Small intestine (tissue), 16 donors: Measurements from ENCODE around the gene C3AR1. TPM values are rescaled to one million over a fixed set of nuclear protein-coding genes. Genes with fewer than 3 reads are reported as not detected.
"Not testable (repeated sequence)": the region's sequence is repeated elsewhere in the genome, so short reads cannot be mapped to it uniquely, and the experiment has no call there.

Source experiments
- DNase-seq, 2 donors: peaks; one replicate each; pipeline versions ENCODE4 v3.0.0 to v3.0.0-alpha.2; 2013
- FAIRE-seq: peaks from 2 replicates; lab custom pipeline; 2012; peaks lifted over from hg19 to GRCh38; lab: Jason Lieb, UNC
- H3K27ac ChIP-seq, 3 donors: one replicate each; pipeline ENCODE4 v1.5.1; 2013; ENCODE audit warnings: low read length in 2 of 3, mild to moderate bottlenecking in 2 of 3, control low read depth in 1 of 3, inconsistent platforms in 1 of 3, low read depth in 1 of 3, moderate library complexity in 1 of 3
- H3K27me3 ChIP-seq, 3 donors: one replicate each; pipeline ENCODE4 v1.6.1; 2013; ENCODE audit warnings: low read length in 3 of 3, inconsistent platforms in 1 of 3; ENCODE audit not compliant: control insufficient read depth in 3 of 3, insufficient read depth in 3 of 3
- H3K36me3 ChIP-seq, 3 donors: one replicate each; pipeline ENCODE4 v1.6.1; 2013; ENCODE audit warnings: low read length in 3 of 3, inconsistent platforms in 1 of 3, low read depth in 1 of 3, mild to moderate bottlenecking in 1 of 3, moderate library complexity in 1 of 3; ENCODE audit not compliant: control insufficient read depth in 3 of 3, insufficient read depth in 2 of 3
- H3K4me1 ChIP-seq, 3 donors: one replicate each; pipeline ENCODE4 v1.6.1; 2013; ENCODE audit warnings: low read length in 2 of 3, inconsistent platforms in 1 of 3, low read depth in 1 of 3, mild to moderate bottlenecking in 1 of 3, moderate library complexity in 1 of 3; ENCODE audit not compliant: control insufficient read depth in 3 of 3, insufficient read depth in 2 of 3
- H3K4me3 ChIP-seq, 3 donors: one replicate each; pipeline ENCODE4 v1.5.1; 2013; ENCODE audit warnings: low read length in 3 of 3, control low read depth in 1 of 3, inconsistent platforms in 1 of 3, low read depth in 1 of 3, mild to moderate bottlenecking in 1 of 3, moderate library complexity in 1 of 3
- H3K9me3 ChIP-seq, 2 donors: one replicate each; pipeline ENCODE4 v1.6.1; 2013; ENCODE audit warnings: low read depth in 1 of 2, low read length in 1 of 2; ENCODE audit not compliant: control insufficient read depth in 2 of 2, insufficient read depth in 1 of 2
- WGBS, 3 donors: extraction: QIAGEN DNeasy Blood & Tissue Kit; methylation state at CpG; one replicate each; pipeline ENCODE4 v1.1.7; 2013; 5-methylcytosine and 5-hydroxymethylcytosine counted together
- long read RNA-seq, 10 donors: transcript quantifications; one replicate each; lab custom pipeline, GENCODE V29; 2026
- polyA plus RNA-seq, 4 donors: library from polyadenylated mRNA; stranded (reverse) in 3 of 4; unstranded in 1 of 4; fragments of 200-250 nt in 3 of 4; fragments of 120-200 nt in 1 of 4; gene quantifications; one replicate each; pipeline versions ENCODE4 v1.2.1 to v1.2.3, GENCODE V29; 2013
- donor health status: healthy with polysubstance abuse.
- donor health status: control.
- donor health status: control.
- donor health status: Bipolar disorder and iron deficiency.
- donor health status: healthy.

C3AR1 gene
- polyA plus RNA-seq: 1 to 10 TPM; 2.7 to 7.5 (median 4.3) TPM
- long read RNA-seq, donor 1, partial matches to known transcripts: 0 of 4 reads
- long read RNA-seq, donor 1, other reads (novel, unspliced or antisense): 0 of 4 reads
- long read RNA-seq, donor 2: 0 reads
- long read RNA-seq, donor 3, partial matches to known transcripts: 0 of 3 reads
- long read RNA-seq, donor 3, other reads (novel, unspliced or antisense): 0 of 3 reads
- long read RNA-seq, donor 4: 0 reads
- long read RNA-seq, donor 5, partial matches to known transcripts: 0 of 1 reads
- long read RNA-seq, donor 5, other reads (novel, unspliced or antisense): 0 of 1 reads
- long read RNA-seq, donor 6, partial matches to known transcripts: 0 of 3 reads
- long read RNA-seq, donor 6, other reads (novel, unspliced or antisense): 0 of 3 reads
- long read RNA-seq, donor 7: 0 reads
- long read RNA-seq, donor 8: 0 reads
- long read RNA-seq, donor 9: 0 reads
- long read RNA-seq, donor 10, partial matches to known transcripts: 0 of 1 reads
- long read RNA-seq, donor 10, other reads (novel, unspliced or antisense): 0 of 1 reads

DNA sequence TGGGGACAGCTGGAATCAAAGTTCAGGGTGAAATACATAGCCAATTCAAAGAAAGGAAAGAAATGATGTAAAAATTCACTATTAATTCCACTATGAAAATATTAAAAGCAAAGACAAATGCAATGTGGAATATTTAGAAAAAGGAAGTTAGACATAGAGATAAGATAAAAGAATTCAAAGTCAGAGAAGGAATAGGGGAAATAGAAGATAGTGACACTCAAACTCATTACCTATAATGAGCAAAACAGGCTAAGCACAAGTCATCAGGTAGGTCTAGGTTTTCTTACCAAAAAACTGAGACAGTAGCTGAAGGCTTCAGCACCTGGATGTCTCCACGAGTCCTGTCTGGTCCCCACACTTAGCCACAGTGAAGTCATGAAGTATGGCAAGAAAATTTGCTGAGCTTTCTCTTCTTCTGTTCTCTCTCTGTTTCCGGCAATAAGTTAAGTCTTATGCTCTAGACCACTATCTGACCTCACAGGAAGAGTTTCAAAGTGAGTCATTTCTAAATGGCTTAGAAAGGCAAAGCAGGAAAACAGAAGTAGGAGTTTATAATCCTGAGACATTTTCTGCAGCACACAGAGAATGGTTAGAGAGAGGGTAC is at the start of gene C3AR1:
TSS of gene C3AR1 (minus strand) at position 369 of the 604 bp plus-strand sequence. CDS start 6,174 bp downstream, outside the sequence.
- peak within 1 kb of the TSS in 2 of 3 donors; percentile 32 to 78 for H3K27ac ChIP-seq
- no peaks in the 10 kb centered on the region for H3K4me1 ChIP-seq
- no peaks in the 10 kb centered on the region for H3K9me3 ChIP-seq
- FAIRE-seq (no peak), DNase-seq (peak; percentile 7 to 61)
- WGBS, 3 donors: 47 to 65% (median 61%) methylated on average over 2 of the region's 2 CpGs
- H3K27me3 ChIP-seq: no peaks in the 10 kb centered on the region
- H3K4me3 ChIP-seq: no peak within 1 kb of the TSS
- no peaks in the 10 kb centered on the region for H3K36me3 ChIP-seq

DNA sequence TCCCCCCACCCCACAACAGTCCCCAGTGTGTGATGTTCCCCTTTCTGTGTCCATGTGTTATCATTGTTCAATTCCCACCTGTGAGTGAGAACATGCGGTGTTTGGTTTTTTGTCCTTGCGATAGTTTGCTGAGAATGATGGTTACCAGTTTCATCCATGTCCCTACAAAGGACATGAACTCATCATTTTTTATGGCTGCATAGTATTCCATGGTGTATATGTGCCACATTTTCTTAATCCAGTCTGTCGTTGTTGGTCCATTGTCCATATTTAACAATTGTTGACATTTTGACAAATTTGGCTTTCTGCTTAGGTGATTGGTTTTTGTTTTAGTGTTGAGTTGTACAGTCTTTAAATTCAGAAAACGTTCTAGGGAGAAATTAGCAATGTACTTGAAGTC is 47.0 kb upstream of the C3AR1 start:
- FAIRE-seq, H3K4me1 ChIP-seq, H3K4me3 ChIP-seq, H3K36me3 ChIP-seq, H3K27me3 ChIP-seq, H3K9me3 ChIP-seq, DNase-seq, H3K27ac ChIP-seq: not testable (repeated sequence)
- WGBS, 3 donors: 93 to 96% (median 95%) methylated on average over 4 of the region's 4 CpGs

DNA sequence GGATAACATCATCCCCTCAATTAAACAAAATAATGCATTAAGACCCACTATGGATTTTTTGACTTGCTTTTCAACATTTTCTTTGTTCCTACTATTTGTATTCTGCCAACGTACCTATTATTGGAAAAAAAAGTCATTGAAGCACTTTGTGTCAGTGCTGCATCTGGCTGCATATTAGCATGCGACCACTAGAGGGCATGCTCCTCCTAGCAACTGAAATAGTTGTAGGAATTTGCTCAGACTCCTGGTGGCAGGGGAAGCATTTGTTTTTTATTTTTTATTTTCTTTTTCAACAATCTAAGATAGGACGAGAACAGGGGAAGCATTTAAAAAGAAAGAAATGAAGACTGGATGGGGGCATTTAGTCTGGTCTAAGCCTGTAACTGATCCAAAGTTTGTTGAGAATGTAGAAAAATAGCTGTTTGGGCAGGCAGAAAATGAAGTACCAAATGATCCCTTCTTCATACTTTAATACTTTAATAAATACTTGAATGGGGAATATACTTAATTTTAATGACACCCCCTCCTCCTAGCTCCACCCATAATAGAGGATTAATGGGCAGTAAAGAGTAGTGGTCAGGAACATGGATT is 42.7 kb upstream of the C3AR1 start:
- Histone ChIP-seq H3K36me3 (no peaks in the 10 kb centered on the region), H3K9me3 (no peaks in the 10 kb centered on the region), H3K27me3 (no peaks in the 10 kb centered on the region), H3K4me3 (no peak overlapping the region), H3K4me1 (no peaks in the 10 kb centered on the region), H3K27ac (no peak overlapping the region)
- WGBS, 3 donors: 0 to 1% (median 1%) methylated on average over 3 of the region's 3 CpGs
- FAIRE-seq (peak; percentile 49), DNase-seq (peak; percentile 61 to 79)

DNA sequence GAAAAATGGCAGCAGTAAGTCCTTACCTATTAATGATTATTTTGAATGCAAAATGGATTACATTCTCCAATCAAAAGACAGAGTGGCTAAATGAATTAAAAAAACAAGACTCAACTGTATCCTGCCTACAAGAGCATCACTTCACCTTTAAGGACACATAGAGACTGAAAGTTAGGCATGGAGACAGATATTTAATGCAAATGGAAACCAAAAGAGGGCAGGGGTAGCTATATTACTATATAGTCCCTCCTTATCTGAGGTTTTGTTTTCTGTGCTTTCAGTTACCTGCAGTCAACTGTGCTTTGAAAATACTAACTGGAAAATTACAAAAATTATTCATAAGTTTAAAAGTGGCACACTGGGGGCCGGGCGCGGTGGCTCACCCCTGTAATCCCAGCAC is 33.1 kb upstream of the C3AR1 start:
- Histone ChIP-seq H3K36me3 (peaks cover 9 to 13% (median 9%) of the 10 kb centered on the region in 3 donors), H3K4me1 (no peaks in the 10 kb centered on the region), H3K27me3 (no peaks in the 10 kb centered on the region), H3K9me3 (no peaks in the 10 kb centered on the region), H3K27ac (no peak overlapping the region), H3K4me3 (no peak overlapping the region)
- FAIRE-seq (no peak), DNase-seq (no peak)
- 96 to 98% (median 96%) methylated on average over 3 of the region's 3 CpGs for WGBS, 3 donors

DNA sequence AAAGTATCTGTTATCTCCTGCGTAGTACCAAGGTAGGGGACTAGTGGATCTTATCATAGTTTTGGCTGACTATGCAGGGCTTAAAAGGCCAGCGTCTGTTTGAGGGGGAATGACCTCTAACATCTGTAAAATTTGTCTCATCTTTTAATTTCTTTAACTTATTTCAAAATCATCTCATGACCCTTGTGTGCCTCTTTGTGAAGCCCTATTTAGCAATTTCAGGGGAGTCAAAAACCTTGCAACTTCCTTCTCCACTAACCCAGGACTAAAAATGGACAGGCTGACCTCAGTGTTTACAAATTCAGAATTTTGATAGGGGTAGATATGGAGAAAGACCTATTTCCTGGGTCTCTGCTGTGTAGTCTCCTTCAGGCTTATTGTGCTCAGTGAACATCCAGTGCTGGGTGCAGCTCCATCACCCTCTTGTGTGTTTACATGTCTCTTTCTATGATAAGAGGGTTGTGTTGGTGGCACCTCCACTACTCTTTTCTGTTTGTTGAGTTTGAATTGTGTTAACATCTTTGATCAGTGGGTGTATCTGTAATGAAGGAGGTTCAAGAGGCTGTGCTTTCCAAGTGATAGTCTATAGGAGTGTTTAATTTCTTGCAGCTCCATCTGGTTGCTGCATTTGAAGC is 30.2 kb upstream of the C3AR1 start:
- FAIRE-seq: no peak

DNA sequence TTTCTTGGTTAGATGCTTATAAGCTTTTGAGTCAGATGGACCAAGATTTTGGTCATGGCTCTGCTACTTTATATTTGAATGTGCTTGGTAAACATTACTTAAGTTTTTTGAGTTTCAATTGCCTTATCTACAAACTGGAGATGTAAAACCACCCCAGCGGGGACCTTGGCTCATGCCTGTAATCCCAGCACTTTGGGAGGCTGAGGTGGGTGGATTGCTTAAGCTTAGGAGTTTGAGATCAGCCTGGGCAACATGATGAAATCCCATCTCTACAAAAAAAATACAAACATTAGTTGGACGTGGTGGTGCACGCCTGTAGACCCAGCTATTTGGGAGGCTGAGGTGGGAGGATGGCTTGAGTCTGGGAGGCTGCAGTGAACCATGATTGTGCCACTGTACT is 27.1 kb upstream of the C3AR1 start:
- H3K4me3 ChIP-seq: no peak overlapping the region
- no peak for DNase-seq
- peaks cover 25 to 33% (median 32%) of the 10 kb centered on the region in 3 donors for H3K36me3 ChIP-seq
- no peaks in the 10 kb centered on the region for H3K9me3 ChIP-seq
- H3K27ac ChIP-seq: no peak overlapping the region
- H3K27me3 ChIP-seq: no peaks in the 10 kb centered on the region
- WGBS, 3 donors: 89 to 97% (median 95%) methylated on average over 3 of the region's 3 CpGs
- H3K4me1 ChIP-seq: no peaks in the 10 kb centered on the region
- no peak for FAIRE-seq

More for the DNA sequence above, 30.2 kb upstream of the C3AR1 start:
- Histone ChIP-seq H3K27me3 (no peaks in the 10 kb centered on the region), H3K27ac (no peak overlapping the region), H3K36me3 (peaks cover 18 to 25% (median 23%) of the 10 kb centered on the region in 3 donors), H3K9me3 (no peaks in the 10 kb centered on the region), H3K4me1 (no peaks in the 10 kb centered on the region), H3K4me3 (no peak overlapping the region)
- WGBS, 3 donors: 88 to 94% (median 90%) methylated on average over 2 of the region's 2 CpGs
- no peak for DNase-seq

DNA sequence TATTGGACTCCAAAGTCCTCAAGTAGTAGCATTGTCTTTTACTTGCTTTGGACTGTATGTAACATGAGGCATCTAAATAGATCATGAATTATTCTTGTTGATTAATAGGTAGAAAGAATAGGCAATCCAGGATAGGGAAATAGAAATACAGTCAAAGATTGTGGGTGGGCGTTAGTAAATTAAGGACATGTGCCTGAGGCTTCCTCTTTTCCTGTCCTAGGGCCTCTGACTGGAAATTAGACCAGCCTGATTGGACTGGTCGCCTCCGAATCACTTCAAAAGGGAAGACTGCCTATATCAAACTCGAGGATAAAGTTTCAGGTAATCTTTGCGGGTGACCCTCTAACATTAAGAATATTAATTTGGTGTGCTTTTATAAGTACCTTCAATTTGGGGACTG is 23.6 kb upstream of the C3AR1 start:
- Histone ChIP-seq H3K4me1 (peaks cover 0 to 3% (median 0%) of the 10 kb centered on the region in 3 donors), H3K9me3 (no peaks in the 10 kb centered on the region), H3K36me3 (peaks cover 20 to 31% (median 23%) of the 10 kb centered on the region in 3 donors), H3K27ac (no peak overlapping the region), H3K4me3 (no peak overlapping the region), H3K27me3 (no peaks in the 10 kb centered on the region)
- no peak for FAIRE-seq
- WGBS, 3 donors: 91 to 92% (median 91%) methylated on average over 5 of the region's 5 CpGs
- DNase-seq: no peak

DNA sequence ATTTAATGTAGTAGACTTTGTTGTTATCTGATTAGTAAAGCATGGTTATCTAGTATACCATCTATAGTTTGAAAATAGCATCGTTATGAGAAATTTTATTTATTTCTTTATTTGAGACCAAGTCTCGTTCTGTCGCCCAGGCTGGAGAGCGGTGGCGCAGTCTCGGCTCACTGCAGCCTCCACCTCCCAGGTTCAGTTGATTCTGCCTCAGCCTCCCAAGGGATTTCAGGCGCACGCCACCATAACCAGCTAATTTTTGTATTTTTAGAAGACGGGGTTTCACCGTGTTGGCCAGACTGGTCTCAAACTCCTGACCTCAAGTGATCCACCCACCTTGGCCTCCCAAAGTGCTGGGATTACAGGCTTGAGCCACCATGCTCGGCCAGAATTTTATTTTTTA is 23.1 kb upstream of the C3AR1 start:
- FAIRE-seq, DNase-seq, H3K27ac ChIP-seq, H3K9me3 ChIP-seq, H3K27me3 ChIP-seq, H3K4me3 ChIP-seq, H3K4me1 ChIP-seq: not testable (repeated sequence)
- WGBS, 3 donors: 91 to 94% (median 91%) methylated on average over 11 of the region's 11 CpGs
- H3K36me3 ChIP-seq: peaks cover 15 to 27% (median 20%) of the 10 kb centered on the region in 3 donors
